Measurements from ENCODE around the gene CSE1L. TPM values are rescaled to one million over a fixed set of nuclear protein-coding genes. Genes with fewer than 3 reads are reported as not detected.

CSE1L gene
- total and polyA plus RNA-seq, 2 experiments from 2014 or later: 34.3 to 54.9 TPM

DNA sequence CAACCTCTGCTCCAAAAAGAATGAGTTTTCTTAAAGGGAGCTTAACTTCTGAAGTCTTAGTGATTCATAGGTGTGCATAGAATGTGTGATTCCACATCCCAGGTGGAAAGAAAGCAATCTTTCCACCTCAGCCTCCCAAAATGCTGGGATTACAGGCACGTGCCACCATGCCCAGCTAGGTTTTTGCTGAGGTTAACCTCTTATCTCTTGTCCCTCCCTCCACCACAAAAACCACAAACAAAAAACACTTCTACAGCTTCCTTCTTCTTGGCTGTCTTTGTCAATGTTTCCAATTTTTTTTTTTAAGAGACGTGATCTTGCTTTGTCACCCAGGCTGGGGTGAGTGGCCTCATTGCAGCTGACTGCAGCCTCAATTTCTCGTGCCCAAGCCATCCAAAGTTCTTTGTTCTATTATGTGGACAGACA, 8.1 kb upstream of the CSE1L start:
- WGBS (ENCODE audit: low lambda C conversion rate, missing lambda C conversion rate): 89% methylated on average over 3 of the region's 3 CpGs
- Histone ChIP-seq H3K27me3 (no peaks in the 10 kb centered on the region), H4K20me1 (ENCODE audit: insufficient read depth, poor library complexity, severe bottlenecking) (no peaks in the 10 kb centered on the region), H3K9me3 (ENCODE audit: low read depth) (no peaks in the 10 kb centered on the region), H3K4me3 (no peak overlapping the region), H3K27ac (no peak overlapping the region), H3K36me3 (replicated peaks; ENCODE audit: insufficient read depth, low read depth) (no peaks in the 10 kb centered on the region), H3K4me1 (ENCODE audit: insufficient read depth) (no peaks in the 10 kb centered on the region), H2AFZ (no peak overlapping the region), H3K79me2 (no peaks in the 10 kb centered on the region), H3K4me2 (no peak overlapping the region), H3K9me2 (replicated peaks; ENCODE audit: insufficient read depth) (no peaks in the 10 kb centered on the region)
- no peak for TF ChIP-seq EZH2phosphoT487 (IDR thresholded peaks at IDR 0.05; ENCODE audit: low read depth, severe bottlenecking, unreplicated experiment)
- DNase-seq (ENCODE audit: low spot score): no peak

DNA sequence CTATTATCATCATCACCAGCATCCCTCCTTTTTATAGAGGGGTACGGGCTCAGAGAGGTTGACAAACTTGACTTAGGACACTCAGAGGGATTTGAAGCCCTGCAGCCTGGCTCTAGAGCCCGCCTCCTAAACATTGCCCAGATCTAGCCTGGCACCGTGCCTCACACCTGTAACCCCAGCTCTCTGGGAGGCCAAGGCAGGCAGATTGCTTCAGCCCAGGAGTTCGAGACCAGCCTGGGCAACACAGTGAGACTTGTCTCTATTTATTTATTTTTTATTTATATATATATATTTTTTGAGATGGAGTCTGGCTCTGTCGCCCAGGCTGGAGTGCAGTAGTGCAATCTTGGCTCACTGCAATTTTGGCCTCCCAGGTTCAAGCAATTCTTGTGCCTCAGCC, 6.3 kb upstream of the CSE1L start:
- DNase-seq (ENCODE audit: low spot score): no peak
- no peaks in the 10 kb centered on the region for H3K9me3 ChIP-seq (ENCODE audit: low read depth)
- H3K27ac ChIP-seq: no peak overlapping the region
- H3K9me2 ChIP-seq (replicated peaks; ENCODE audit: insufficient read depth): no peaks in the 10 kb centered on the region
- no peak for TF ChIP-seq EZH2 (IDR thresholded peaks at IDR 0.05; ENCODE audit: borderline replicate concordance)
- TF ChIP-seq, protein P1, sequence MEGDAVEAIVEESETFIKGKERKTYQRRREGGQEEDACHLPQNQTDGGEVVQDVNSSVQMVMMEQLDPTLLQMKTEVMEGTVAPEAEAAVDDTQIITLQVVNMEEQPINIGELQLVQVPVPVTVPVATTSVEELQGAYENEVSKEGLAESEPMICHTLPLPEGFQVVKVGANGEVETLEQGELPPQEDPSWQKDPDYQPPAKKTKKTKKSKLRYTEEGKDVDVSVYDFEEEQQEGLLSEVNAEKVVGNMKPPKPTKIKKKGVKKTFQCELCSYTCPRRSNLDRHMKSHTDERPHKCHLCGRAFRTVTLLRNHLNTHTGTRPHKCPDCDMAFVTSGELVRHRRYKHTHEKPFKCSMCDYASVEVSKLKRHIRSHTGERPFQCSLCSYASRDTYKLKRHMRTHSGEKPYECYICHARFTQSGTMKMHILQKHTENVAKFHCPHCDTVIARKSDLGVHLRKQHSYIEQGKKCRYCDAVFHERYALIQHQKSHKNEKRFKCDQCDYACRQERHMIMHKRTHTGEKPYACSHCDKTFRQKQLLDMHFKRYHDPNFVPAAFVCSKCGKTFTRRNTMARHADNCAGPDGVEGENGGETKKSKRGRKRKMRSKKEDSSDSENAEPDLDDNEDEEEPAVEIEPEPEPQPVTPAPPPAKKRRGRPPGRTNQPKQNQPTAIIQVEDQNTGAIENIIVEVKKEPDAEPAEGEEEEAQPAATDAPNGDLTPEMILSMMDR (IDR thresholded peaks at IDR 0.05; ENCODE audit: poor library complexity): no peak
- H3K27me3 ChIP-seq: no peaks in the 10 kb centered on the region
- H3K36me3 ChIP-seq (replicated peaks; ENCODE audit: insufficient read depth, low read depth): no peaks in the 10 kb centered on the region
- H2AFZ ChIP-seq: no peak overlapping the region
- H4K20me1 ChIP-seq (ENCODE audit: insufficient read depth, poor library complexity, severe bottlenecking): no peaks in the 10 kb centered on the region
- no peak overlapping the region for H3K4me3 ChIP-seq
- WGBS (ENCODE audit: low lambda C conversion rate, missing lambda C conversion rate): 97% methylated on average over 5 of the region's 5 CpGs
- H3K79me2 ChIP-seq: no peaks in the 10 kb centered on the region
- H3K4me1 ChIP-seq (ENCODE audit: insufficient read depth): no peaks in the 10 kb centered on the region
- H3K4me2 ChIP-seq: no peak overlapping the region

DNA sequence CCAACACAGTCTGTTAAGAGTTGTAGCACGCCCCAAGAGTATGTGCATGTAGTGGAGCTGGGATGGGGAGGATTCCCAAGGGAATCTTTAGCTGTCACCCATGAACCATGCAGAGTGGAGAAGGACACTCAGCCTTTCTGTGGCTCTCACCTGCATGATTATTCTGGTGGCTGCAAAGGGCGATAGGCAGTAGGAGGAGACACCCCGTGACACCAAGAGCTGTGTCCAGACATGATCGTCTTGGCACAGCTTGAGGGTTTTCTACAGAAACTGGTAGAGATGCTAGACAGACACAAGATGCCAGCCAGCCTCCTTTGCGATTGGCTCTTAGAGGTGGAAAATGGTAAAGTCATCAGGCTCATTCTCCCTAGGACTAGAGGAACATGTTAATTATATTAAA, 3.1 kb upstream of the CSE1L start:
- H3K27ac ChIP-seq: no peak overlapping the region
- no peak overlapping the region for H3K4me3 ChIP-seq
- WGBS (ENCODE audit: low lambda C conversion rate, missing lambda C conversion rate): 96% methylated on average over 5 of the region's 5 CpGs
- no peak overlapping the region for H3K4me2 ChIP-seq
- DNase-seq (ENCODE audit: low spot score): no peak
- H3K9me2 ChIP-seq (replicated peaks; ENCODE audit: insufficient read depth): no peaks in the 10 kb centered on the region
- H4K20me1 ChIP-seq (ENCODE audit: insufficient read depth, poor library complexity, severe bottlenecking): no peaks in the 10 kb centered on the region
- H3K36me3 ChIP-seq (replicated peaks; ENCODE audit: insufficient read depth, low read depth): no peaks in the 10 kb centered on the region
- no peaks in the 10 kb centered on the region for H3K9me3 ChIP-seq (ENCODE audit: low read depth)
- H2AFZ ChIP-seq: no peak overlapping the region
- TF ChIP-seq EZH2 (IDR thresholded peaks at IDR 0.05; ENCODE audit: borderline replicate concordance) (no peak), EZH2phosphoT487 (IDR thresholded peaks at IDR 0.05; ENCODE audit: low read depth, severe bottlenecking, unreplicated experiment) (no peak)
- TF ChIP-seq, protein P1 (IDR thresholded peaks at IDR 0.05; ENCODE audit: poor library complexity): no peak
- peaks cover 5% of the 10 kb centered on the region for H3K4me1 ChIP-seq (ENCODE audit: insufficient read depth)
- H3K79me2 ChIP-seq: peaks cover 12% of the 10 kb centered on the region
- H3K27me3 ChIP-seq: no peaks in the 10 kb centered on the region

- Histone ChIP-seq H3K79me2 (peaks cover 37% of the 10 kb centered on the region), H3K9me3 (ENCODE audit: low read depth) (no peaks in the 10 kb centered on the region), H3K9me2 (replicated peaks; ENCODE audit: insufficient read depth) (no peaks in the 10 kb centered on the region), H3K4me3 (peak overlapping the region; percentile 17), H3K36me3 (replicated peaks; ENCODE audit: insufficient read depth, low read depth) (no peaks in the 10 kb centered on the region), H4K20me1 (ENCODE audit: insufficient read depth, poor library complexity, severe bottlenecking) (no peaks in the 10 kb centered on the region), H3K4me1 (ENCODE audit: insufficient read depth) (peaks cover 8% of the 10 kb centered on the region), H2AFZ (peak overlapping the region; percentile 45), H3K4me2 (peak overlapping the region; percentile 84), H3K27me3 (no peaks in the 10 kb centered on the region), H3K27ac (peak overlapping the region; percentile 83)
- TF ChIP-seq EZH2 (IDR thresholded peaks at IDR 0.05; ENCODE audit: borderline replicate concordance) (no peak), EZH2phosphoT487 (IDR thresholded peaks at IDR 0.05; ENCODE audit: low read depth, severe bottlenecking, unreplicated experiment) (no peak)
- TF ChIP-seq, protein P1 (IDR thresholded peaks at IDR 0.05; ENCODE audit: poor library complexity): no peak
- peak; percentile 12 for DNase-seq (ENCODE audit: low spot score)
- 31% methylated on average over 12 of the region's 12 CpGs for WGBS (ENCODE audit: low lambda C conversion rate, missing lambda C conversion rate)
Observed at GRCh38 chr20:49045440-49046086, 549 bp upstream of the CSE1L start.
